ENCODE results near the gene KCTD15.

DNA sequence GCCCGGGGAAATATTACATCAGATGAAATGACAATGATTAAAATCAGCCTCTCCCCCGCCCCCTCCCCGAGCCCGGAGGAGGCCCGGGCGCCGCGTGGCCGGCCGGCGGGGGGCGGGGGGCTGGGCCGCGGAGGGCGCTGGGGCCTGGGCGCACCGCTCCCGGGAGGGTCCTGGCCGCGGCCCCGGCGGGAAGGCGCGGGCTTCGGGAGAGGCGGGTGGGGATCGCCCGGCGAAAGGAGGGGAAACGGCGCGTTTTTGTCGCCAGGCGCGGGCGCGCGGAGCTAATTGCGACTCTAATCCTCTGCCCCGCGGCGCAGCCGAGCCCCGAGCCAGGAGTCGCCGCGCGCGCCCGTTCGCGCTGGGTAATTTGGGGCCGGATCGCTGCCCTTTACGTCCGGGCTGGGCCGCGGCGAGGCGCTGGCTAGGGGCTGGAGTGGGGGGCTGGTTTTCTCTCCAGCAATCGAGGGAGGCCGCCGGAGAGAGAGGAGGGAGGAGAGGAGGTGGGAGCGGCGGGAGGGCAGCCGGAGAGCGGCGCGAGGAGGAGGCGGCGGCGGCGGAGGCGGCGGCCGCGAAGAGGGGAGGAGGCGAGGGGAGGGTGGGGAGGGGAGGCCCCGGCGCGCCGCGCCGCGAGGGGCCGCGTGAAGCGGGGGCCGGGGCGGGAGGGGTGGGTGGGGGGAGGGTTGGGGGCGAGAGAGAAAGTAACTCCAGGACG lies at the start of gene KCTD15:
- TF ChIP-seq, protein P1, sequence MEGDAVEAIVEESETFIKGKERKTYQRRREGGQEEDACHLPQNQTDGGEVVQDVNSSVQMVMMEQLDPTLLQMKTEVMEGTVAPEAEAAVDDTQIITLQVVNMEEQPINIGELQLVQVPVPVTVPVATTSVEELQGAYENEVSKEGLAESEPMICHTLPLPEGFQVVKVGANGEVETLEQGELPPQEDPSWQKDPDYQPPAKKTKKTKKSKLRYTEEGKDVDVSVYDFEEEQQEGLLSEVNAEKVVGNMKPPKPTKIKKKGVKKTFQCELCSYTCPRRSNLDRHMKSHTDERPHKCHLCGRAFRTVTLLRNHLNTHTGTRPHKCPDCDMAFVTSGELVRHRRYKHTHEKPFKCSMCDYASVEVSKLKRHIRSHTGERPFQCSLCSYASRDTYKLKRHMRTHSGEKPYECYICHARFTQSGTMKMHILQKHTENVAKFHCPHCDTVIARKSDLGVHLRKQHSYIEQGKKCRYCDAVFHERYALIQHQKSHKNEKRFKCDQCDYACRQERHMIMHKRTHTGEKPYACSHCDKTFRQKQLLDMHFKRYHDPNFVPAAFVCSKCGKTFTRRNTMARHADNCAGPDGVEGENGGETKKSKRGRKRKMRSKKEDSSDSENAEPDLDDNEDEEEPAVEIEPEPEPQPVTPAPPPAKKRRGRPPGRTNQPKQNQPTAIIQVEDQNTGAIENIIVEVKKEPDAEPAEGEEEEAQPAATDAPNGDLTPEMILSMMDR (conservative IDR thresholded peaks at IDR 0.05) = no peak
- TF ChIP-seq EZH2 (IDR thresholded peaks at IDR 0.05; ENCODE audit: low read depth) = no peak
